ENCODE measurements around the gene FAM120B.

Gene FAM120B

GRCh38 chr6:170454512-170455285 is 148.1 kb downstream of the FAM120B start:
- Histone ChIP-seq H3K4me3 (ENCODE audit: low read depth in 1 of 2, low read length in 2 of 2) (no peak overlapping the region), H4K20me1 (ENCODE audit: insufficient read depth, low read length) (no peaks in the 10 kb centered on the region), H3K9me3 (ENCODE audit: insufficient read depth, low read length, severe bottlenecking) (no peaks in the 10 kb centered on the region), H3K4me2 (ENCODE audit: insufficient read depth, low read length) (no peak overlapping the region), H2AFZ (ENCODE audit: low read depth, low read length) (no peak overlapping the region), H3K9ac (ENCODE audit: low read depth, low read length) (no peak overlapping the region), H3K4me1 (ENCODE audit: insufficient read depth, low read length) (peaks cover 9% of the 10 kb centered on the region), H3K27me3 (ENCODE audit: insufficient read depth, low read length, poor library complexity) (peaks cover 4% of the 10 kb centered on the region), H3K27ac (ENCODE audit: low read length) (no peak overlapping the region), H3K79me2 (ENCODE audit: insufficient read depth, low read length) (no peaks in the 10 kb centered on the region), H3K36me3 (ENCODE audit: insufficient read depth, low read length) (no peaks in the 10 kb centered on the region)
- peak; percentile 27 for DNase-seq
- ATAC-seq (ENCODE audit: insufficient read depth, low read depth), result peak; percentile 47
- TF ChIP-seq EZH2 (IDR thresholded peaks at IDR 0.05; ENCODE audit: borderline replicate concordance, low read depth, low read length, severe bottlenecking), result no peak
- TF ChIP-seq CTCF (IDR thresholded peaks at IDR 0.05; ENCODE audit: borderline replicate concordance, extremely low read depth, low read length, poor library complexity, severe bottlenecking), result no peak

- DNase-seq (no peak), ATAC-seq (ENCODE audit: insufficient read depth, low read depth) (no peak)
- Histone ChIP-seq H3K4me2 (ENCODE audit: insufficient read depth, low read length) (no peak overlapping the region), H3K4me3 (ENCODE audit: low read depth in 1 of 2, low read length in 2 of 2) (no peak overlapping the region), H3K9me3 (ENCODE audit: insufficient read depth, low read length, severe bottlenecking) (no peaks in the 10 kb centered on the region), H3K79me2 (ENCODE audit: insufficient read depth, low read length) (no peaks in the 10 kb centered on the region), H3K4me1 (ENCODE audit: insufficient read depth, low read length) (peaks cover 9% of the 10 kb centered on the region), H3K9ac (ENCODE audit: low read depth, low read length) (no peak overlapping the region), H3K36me3 (ENCODE audit: insufficient read depth, low read length) (no peaks in the 10 kb centered on the region), H2AFZ (ENCODE audit: low read depth, low read length) (no peak overlapping the region), H3K27me3 (ENCODE audit: insufficient read depth, low read length, poor library complexity) (peaks cover 9% of the 10 kb centered on the region), H3K27ac (ENCODE audit: low read length) (no peak overlapping the region), H4K20me1 (ENCODE audit: insufficient read depth, low read length) (no peaks in the 10 kb centered on the region)
- no peak for TF ChIP-seq CTCF (IDR thresholded peaks at IDR 0.05; ENCODE audit: borderline replicate concordance, extremely low read depth, low read length, poor library complexity, severe bottlenecking)
- TF ChIP-seq EZH2 (IDR thresholded peaks at IDR 0.05; ENCODE audit: borderline replicate concordance, low read depth, low read length, severe bottlenecking), result no peak
Measured at GRCh38 chr6:170455335-170455979, 148.9 kb downstream of the FAM120B start.

- no peak for ATAC-seq (ENCODE audit: insufficient read depth, low read depth)
Measured at GRCh38 chr6:170456334-170456733, 149.8 kb downstream of the FAM120B start.

More at GRCh38 chr6:170456334-170456733, 149.8 kb downstream of the FAM120B start:
- Histone ChIP-seq H3K27me3 (ENCODE audit: insufficient read depth, low read length, poor library complexity) (peaks cover 12% of the 10 kb centered on the region), H3K4me1 (ENCODE audit: insufficient read depth, low read length) (peaks cover 9% of the 10 kb centered on the region), H3K9me3 (ENCODE audit: insufficient read depth, low read length, severe bottlenecking) (no peaks in the 10 kb centered on the region), H3K4me3 (ENCODE audit: low read depth in 1 of 2, low read length in 2 of 2) (no peak overlapping the region), H3K79me2 (ENCODE audit: insufficient read depth, low read length) (no peaks in the 10 kb centered on the region), H3K27ac (ENCODE audit: low read length) (no peak overlapping the region), H3K4me2 (ENCODE audit: insufficient read depth, low read length) (no peak overlapping the region), H4K20me1 (ENCODE audit: insufficient read depth, low read length) (no peaks in the 10 kb centered on the region), H3K9ac (ENCODE audit: low read depth, low read length) (no peak overlapping the region), H3K36me3 (ENCODE audit: insufficient read depth, low read length) (no peaks in the 10 kb centered on the region), H2AFZ (ENCODE audit: low read depth, low read length) (no peak overlapping the region)
- no peak for TF ChIP-seq CTCF (IDR thresholded peaks at IDR 0.05; ENCODE audit: borderline replicate concordance, extremely low read depth, low read length, poor library complexity, severe bottlenecking)
- TF ChIP-seq EZH2 (IDR thresholded peaks at IDR 0.05; ENCODE audit: borderline replicate concordance, low read depth, low read length, severe bottlenecking), result no peak
- no peak for DNase-seq
